Keratinocyte (primary cell): ENCODE data around the gene FBXL17. TPM values are rescaled to one million over a fixed set of nuclear protein-coding genes. Genes with fewer than 3 reads are reported as not detected.

Source experiments
- DNase-seq: peaks from one replicate; pipeline ENCODE4 v3.0.0-alpha.2; 2011; ENCODE audit warnings: low read depth, missing footprints, low spot score
- FAIRE-seq: peaks from 2 replicates; lab custom pipeline; 2011; peaks lifted over from hg19 to GRCh38; lab: Jason Lieb, UNC
- H2AFZ ChIP-seq: 2 replicates; pipeline ENCODE4 v1.6.0; 2012; ENCODE audit warnings: low read length, control low read depth, inconsistent platforms; ENCODE audit not compliant: control insufficient read depth
- H3K27ac ChIP-seq: 2 replicates; pipeline ENCODE4 v1.5.1; 2011; ENCODE audit warnings: low read length; ENCODE audit not compliant: control insufficient read depth, insufficient read depth
- H3K27me3 ChIP-seq: 3 replicates; pipeline ENCODE4 v1.6.0; 2011; ENCODE audit warnings: low read length; ENCODE audit not compliant: control insufficient read depth, insufficient read depth; ENCODE audit errors: extremely low read depth
- H3K36me3 ChIP-seq, 2 experiments: 2 replicates in 1 of 2; 3 replicates in 1 of 2; pipeline ENCODE4 v1.5.1; 2011; ENCODE audit warnings: low read length in 2 of 2, mild to moderate bottlenecking in 1 of 2; ENCODE audit not compliant: control insufficient read depth in 2 of 2, insufficient read depth in 2 of 2; ENCODE audit errors: extremely low read depth in 1 of 2
- H3K4me1 ChIP-seq: 3 replicates; pipeline ENCODE4 v1.5.1; 2011; ENCODE audit warnings: low read length; ENCODE audit not compliant: control insufficient read depth, insufficient read depth; ENCODE audit errors: extremely low read depth
- H3K4me2 ChIP-seq: 3 replicates; pipeline ENCODE4 v1.6.0; 2011; ENCODE audit warnings: low read depth, low read length; ENCODE audit not compliant: control insufficient read depth, insufficient read depth; ENCODE audit errors: extremely low read depth
- H3K4me3 ChIP-seq, 3 experiments: fragments of 200-600 bp in 1 of 3; sonication (generic) in 1 of 3; 2 replicates in 2 of 3; 3 replicates in 1 of 3; pipeline ENCODE4 v1.5.1; 2011 to 2016; ENCODE audit warnings: low read length in 3 of 3, mild to moderate bottlenecking in 3 of 3, control low read depth in 2 of 3, inconsistent platforms in 1 of 3, low read depth in 1 of 3, mixed read lengths in 1 of 3, mixed run types in 1 of 3, moderate library complexity in 1 of 3; ENCODE audit not compliant: control insufficient read depth in 2 of 3, insufficient read depth in 2 of 3; ENCODE audit errors: extremely low read depth in 1 of 3
- H3K79me2 ChIP-seq: 2 replicates; pipeline ENCODE4 v1.6.0; 2012; ENCODE audit warnings: low read length; ENCODE audit not compliant: control insufficient read depth, insufficient read depth
- H3K9ac ChIP-seq: 3 replicates; pipeline ENCODE4 v1.6.0; 2011; ENCODE audit warnings: low read length; ENCODE audit not compliant: control insufficient read depth, insufficient read depth; ENCODE audit errors: extremely low read depth
- H3K9me1 ChIP-seq: 3 replicates; pipeline ENCODE4 v1.6.0; 2011; ENCODE audit warnings: low read length; ENCODE audit not compliant: control insufficient read depth, insufficient read depth; ENCODE audit errors: extremely low read depth
- H3K9me3 ChIP-seq: 2 replicates; pipeline ENCODE4 v1.5.1; 2012; ENCODE audit warnings: low read depth, low read length; ENCODE audit not compliant: control insufficient read depth
- H4K20me1 ChIP-seq: 3 replicates; pipeline ENCODE4 v1.6.0; 2011; ENCODE audit warnings: low read length; ENCODE audit not compliant: control insufficient read depth, insufficient read depth; ENCODE audit errors: extremely low read depth
- EZH2 ChIP-seq: IDR thresholded peaks from one replicate; pipeline ENCODE4 v1.6.1; 2012; ENCODE audit warnings: inconsistent platforms, mild to moderate bottlenecking, low read length, moderate library complexity
- dilution Hi-C: fragments of 300-500 bp; cut with MboI; formaldehyde crosslinking; loops from one replicate; pipeline ENCODE4 v1.7.0; 2020; ENCODE audit warnings: low sequenced_read_pairs; ENCODE audit not compliant: extremely low pct_ligation_motif_present
- polyA plus RNA-seq, 5 experiments: library from polyadenylated mRNA; depleted of rRNA in 3 of 5; stranded (reverse) in 3 of 5; stranded (forward) in 1 of 5; unstranded in 1 of 5; fragments of >200 nt; gene quantifications; 1 replicate in 1 of 5; 2 replicates in 3 of 5; 3 replicates in 1 of 5; pipeline versions ENCODE4 v1.2.1 to v1.2.3, GENCODE V29; 2011 to 2012; ENCODE audit warnings: missing spikeins in 2 of 5, low read depth in 1 of 5, low replicate concordance in 1 of 5
- TF ChIP-seq, protein P1 (sequence below), 3 experiments: IDR thresholded peaks in 1 of 3; conservative IDR thresholded peaks in 1 of 3; optimal IDR thresholded peaks in 1 of 3; 2 replicates in 2 of 3; 3 replicates in 1 of 3; pipeline versions ENCODE3 to v1.5.1; 2011; ENCODE audit warnings: low read length in 3 of 3, mild to moderate bottlenecking in 3 of 3, moderate library complexity in 2 of 3, control low read depth in 1 of 3, inconsistent platforms in 1 of 3; ENCODE audit not compliant: insufficient read depth in 2 of 3; ENCODE audit errors: extremely low read depth in 1 of 3

Gene FBXL17
- polyA plus RNA-seq, 1 donor (not counting 4 experiments of a cell fraction or from before 2014, with no cell fraction given), result 5.7 TPM

DNA sequence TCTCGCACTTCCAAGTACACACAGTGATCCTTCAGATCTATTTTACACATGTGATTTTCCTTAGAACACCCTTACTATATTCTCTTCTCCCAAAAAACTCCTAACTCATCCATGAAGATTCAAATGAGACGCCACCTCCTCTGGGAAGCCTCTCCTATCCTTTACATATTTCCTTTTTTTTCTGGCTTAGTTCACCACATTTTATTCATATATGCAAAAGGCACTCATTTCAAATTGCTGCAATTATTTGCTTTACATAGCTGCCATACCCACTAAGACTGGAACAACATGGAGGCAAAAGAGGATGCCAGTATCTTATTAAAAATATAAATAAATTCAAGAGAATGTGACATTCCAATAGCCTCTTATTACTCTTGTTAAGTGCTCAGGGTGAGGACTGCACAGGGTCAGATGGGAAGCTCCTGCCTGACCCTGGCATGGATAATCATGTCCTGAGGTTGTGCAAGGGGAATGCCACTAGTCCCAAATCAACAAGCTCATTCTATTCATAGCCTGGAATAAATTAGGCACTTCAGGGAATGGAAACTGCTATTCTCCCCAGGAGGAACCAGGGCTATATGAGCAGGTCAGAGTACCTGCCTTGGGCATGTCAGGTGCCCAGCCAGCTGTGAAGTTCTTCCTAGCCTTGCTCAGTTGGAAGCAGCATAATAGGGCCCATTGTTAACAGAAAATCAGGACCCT, 262.9 kb downstream of the FBXL17 start:
- H3K4me2 ChIP-seq, result no peak overlapping the region
- H3K9me1 ChIP-seq, result no peaks in the 10 kb centered on the region
- dilution Hi-C loops, result no loop called here
- DNase-seq (no peak), FAIRE-seq (no peak)
- TF ChIP-seq, protein P1, sequence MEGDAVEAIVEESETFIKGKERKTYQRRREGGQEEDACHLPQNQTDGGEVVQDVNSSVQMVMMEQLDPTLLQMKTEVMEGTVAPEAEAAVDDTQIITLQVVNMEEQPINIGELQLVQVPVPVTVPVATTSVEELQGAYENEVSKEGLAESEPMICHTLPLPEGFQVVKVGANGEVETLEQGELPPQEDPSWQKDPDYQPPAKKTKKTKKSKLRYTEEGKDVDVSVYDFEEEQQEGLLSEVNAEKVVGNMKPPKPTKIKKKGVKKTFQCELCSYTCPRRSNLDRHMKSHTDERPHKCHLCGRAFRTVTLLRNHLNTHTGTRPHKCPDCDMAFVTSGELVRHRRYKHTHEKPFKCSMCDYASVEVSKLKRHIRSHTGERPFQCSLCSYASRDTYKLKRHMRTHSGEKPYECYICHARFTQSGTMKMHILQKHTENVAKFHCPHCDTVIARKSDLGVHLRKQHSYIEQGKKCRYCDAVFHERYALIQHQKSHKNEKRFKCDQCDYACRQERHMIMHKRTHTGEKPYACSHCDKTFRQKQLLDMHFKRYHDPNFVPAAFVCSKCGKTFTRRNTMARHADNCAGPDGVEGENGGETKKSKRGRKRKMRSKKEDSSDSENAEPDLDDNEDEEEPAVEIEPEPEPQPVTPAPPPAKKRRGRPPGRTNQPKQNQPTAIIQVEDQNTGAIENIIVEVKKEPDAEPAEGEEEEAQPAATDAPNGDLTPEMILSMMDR (optimal IDR thresholded peaks at IDR 0.05 in 1 of 3, IDR thresholded peaks at IDR 0.05 in 1 of 3, conservative IDR thresholded peaks at IDR 0.05 in 1 of 3; ENCODE audit: extremely low read depth in 1 of 3, insufficient read depth in 2 of 3, low read length in 3 of 3), result no peak
- no peak for TF ChIP-seq EZH2
- H3K4me3 ChIP-seq, result no peak overlapping the region
- H3K9me3 ChIP-seq, result no peaks in the 10 kb centered on the region
- H3K27ac ChIP-seq, result no peak overlapping the region
- no peaks in the 10 kb centered on the region for H3K79me2 ChIP-seq
- no peaks in the 10 kb centered on the region for H3K4me1 ChIP-seq
- no peaks in the 10 kb centered on the region for H3K27me3 ChIP-seq
- H2AFZ ChIP-seq, result no peak overlapping the region
- no peaks in the 10 kb centered on the region for H4K20me1 ChIP-seq
- H3K9ac ChIP-seq, result no peak overlapping the region
- no peaks in the 10 kb centered on the region for H3K36me3 ChIP-seq

DNA sequence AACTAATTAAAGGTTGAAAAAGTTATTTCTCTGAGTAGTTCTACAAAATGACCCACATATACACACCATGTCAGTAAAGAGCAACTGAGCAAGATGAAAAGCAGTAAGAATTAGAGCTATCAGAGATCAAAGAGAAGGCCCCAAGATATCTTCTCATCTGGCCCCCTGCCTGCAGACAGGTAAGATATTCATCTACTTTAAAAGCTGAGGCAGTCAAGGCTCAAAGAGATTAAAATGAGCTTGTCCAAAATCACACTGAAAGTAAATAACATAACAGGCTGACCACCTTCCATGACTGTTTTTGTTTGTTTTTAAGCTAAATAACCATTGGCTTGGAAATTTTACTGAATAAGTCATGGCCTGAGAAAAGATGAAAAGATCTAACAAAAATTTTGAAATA, 266.2 kb downstream of the FBXL17 start:
- FAIRE-seq (no peak), DNase-seq (no peak)
- Histone ChIP-seq H3K9me3 (no peaks in the 10 kb centered on the region), H3K27ac (no peak overlapping the region), H3K4me2 (no peak overlapping the region), H3K9me1 (no peaks in the 10 kb centered on the region), H4K20me1 (no peaks in the 10 kb centered on the region), H2AFZ (no peak overlapping the region), H3K79me2 (no peaks in the 10 kb centered on the region), H3K27me3 (no peaks in the 10 kb centered on the region), H3K4me3 (no peak overlapping the region), H3K9ac (no peak overlapping the region), H3K4me1 (no peaks in the 10 kb centered on the region), H3K36me3 (no peaks in the 10 kb centered on the region)
- no peak for TF ChIP-seq EZH2
- TF ChIP-seq, protein P1 (optimal IDR thresholded peaks at IDR 0.05 in 1 of 3, IDR thresholded peaks at IDR 0.05 in 1 of 3, conservative IDR thresholded peaks at IDR 0.05 in 1 of 3; ENCODE audit: extremely low read depth in 1 of 3, insufficient read depth in 2 of 3, low read length in 3 of 3), result no peak
- dilution Hi-C loops, result no loop called here
